Measurements from ENCODE around the gene TTLL8.

Gene TTLL8

DNA sequence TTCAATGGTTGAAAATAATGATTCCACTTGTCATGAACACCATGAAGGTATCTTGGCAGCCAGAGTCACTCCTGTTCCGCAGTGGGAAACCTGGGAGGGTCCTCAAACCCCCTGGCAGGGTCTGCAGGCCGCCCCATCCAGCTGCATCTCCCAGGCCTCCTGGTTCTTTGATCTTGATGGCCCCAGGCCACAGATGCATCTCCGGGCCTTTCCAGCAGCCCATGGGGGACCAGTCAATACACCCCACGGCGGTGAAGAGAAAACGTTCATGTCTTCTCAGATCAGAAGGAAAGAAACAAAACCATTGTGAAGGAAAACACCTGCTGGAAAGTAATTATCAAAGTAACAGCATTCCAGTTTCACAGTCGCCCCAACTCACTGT, 1.8 kb upstream of the TTLL8 start:
- TF ChIP-seq, protein P1, sequence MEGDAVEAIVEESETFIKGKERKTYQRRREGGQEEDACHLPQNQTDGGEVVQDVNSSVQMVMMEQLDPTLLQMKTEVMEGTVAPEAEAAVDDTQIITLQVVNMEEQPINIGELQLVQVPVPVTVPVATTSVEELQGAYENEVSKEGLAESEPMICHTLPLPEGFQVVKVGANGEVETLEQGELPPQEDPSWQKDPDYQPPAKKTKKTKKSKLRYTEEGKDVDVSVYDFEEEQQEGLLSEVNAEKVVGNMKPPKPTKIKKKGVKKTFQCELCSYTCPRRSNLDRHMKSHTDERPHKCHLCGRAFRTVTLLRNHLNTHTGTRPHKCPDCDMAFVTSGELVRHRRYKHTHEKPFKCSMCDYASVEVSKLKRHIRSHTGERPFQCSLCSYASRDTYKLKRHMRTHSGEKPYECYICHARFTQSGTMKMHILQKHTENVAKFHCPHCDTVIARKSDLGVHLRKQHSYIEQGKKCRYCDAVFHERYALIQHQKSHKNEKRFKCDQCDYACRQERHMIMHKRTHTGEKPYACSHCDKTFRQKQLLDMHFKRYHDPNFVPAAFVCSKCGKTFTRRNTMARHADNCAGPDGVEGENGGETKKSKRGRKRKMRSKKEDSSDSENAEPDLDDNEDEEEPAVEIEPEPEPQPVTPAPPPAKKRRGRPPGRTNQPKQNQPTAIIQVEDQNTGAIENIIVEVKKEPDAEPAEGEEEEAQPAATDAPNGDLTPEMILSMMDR (IDR thresholded peaks at IDR 0.05): no peak
- H3K9me3 ChIP-seq: no peaks in the 10 kb centered on the region
- peaks cover 37% of the 10 kb centered on the region for H3K27me3 ChIP-seq
- peaks cover 35 to 42% of the 10 kb centered on the region in 2 experiments for H3K4me1 ChIP-seq (ENCODE audit: control insufficient read depth in 1 of 2, insufficient read depth in 1 of 2, low read depth in 1 of 2, low read length in 1 of 2)
- H3K36me3 ChIP-seq: peaks cover 13% of the 10 kb centered on the region
- H3K27ac ChIP-seq: no peak overlapping the region
- no peak overlapping the region for H3K4me3 ChIP-seq (ENCODE audit: low read depth in 1 of 2, low read length in 1 of 2)

DNA sequence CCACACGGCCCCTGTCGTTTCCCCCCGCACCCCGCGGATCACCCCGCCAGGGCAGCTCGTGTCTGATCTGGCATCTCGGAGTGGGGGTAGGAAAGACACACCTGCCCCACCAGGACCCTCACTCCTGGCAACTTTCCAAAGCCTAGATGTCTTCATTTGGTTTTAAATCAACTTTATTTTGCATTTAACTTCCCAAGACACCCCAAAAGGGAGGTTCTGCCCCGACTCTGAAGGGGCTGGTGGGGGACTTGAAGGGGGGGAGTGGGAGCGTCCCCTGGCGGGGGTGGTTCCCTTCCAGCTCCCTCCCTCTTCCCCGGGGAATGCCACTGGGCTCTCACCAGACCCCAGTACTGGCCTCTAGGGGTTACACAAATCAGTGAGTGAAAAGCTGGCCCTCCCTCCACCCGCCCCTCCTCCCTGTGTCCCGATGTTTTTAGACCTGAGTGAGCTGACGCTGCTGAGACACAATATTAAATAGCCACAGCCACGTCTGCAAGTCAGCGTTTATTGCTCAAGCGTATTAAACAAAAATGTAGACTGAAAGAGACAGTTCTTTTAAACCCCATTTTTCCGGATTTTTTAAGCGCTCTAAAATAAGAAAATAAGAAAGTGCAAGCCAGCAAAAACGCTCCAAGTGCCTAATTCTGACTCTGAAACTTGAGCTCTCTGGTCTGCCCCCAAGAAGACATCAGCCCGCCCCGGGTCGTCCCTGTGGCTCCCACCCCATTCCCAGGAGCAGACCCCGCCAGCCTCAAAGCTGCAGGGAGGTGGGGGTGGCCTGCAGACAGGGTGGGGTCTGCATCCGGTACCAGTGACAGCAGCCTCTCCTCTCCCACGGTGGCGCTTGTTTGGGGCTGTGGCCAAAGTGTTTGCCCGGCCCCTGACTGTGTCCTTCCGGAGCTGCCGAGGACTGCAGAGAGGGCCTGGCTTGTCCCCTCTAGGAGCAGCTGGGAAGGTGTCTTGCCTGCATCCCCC, 1.1 kb upstream of the TTLL8 start:
- peaks cover 35 to 42% of the 10 kb centered on the region in 2 experiments for H3K4me1 ChIP-seq (ENCODE audit: control insufficient read depth in 1 of 2, insufficient read depth in 1 of 2, low read depth in 1 of 2, low read length in 1 of 2)
- peaks cover 6% of the 10 kb centered on the region for H3K36me3 ChIP-seq
- peak overlapping the region; percentile 6 to 49 for H3K4me3 ChIP-seq (ENCODE audit: low read depth in 1 of 2, low read length in 1 of 2)
- H3K27ac ChIP-seq: no peak overlapping the region
- TF ChIP-seq, protein P1 (IDR thresholded peaks at IDR 0.05): no peak
- no peaks in the 10 kb centered on the region for H3K9me3 ChIP-seq
- H3K27me3 ChIP-seq: peaks cover 37% of the 10 kb centered on the region

DNA sequence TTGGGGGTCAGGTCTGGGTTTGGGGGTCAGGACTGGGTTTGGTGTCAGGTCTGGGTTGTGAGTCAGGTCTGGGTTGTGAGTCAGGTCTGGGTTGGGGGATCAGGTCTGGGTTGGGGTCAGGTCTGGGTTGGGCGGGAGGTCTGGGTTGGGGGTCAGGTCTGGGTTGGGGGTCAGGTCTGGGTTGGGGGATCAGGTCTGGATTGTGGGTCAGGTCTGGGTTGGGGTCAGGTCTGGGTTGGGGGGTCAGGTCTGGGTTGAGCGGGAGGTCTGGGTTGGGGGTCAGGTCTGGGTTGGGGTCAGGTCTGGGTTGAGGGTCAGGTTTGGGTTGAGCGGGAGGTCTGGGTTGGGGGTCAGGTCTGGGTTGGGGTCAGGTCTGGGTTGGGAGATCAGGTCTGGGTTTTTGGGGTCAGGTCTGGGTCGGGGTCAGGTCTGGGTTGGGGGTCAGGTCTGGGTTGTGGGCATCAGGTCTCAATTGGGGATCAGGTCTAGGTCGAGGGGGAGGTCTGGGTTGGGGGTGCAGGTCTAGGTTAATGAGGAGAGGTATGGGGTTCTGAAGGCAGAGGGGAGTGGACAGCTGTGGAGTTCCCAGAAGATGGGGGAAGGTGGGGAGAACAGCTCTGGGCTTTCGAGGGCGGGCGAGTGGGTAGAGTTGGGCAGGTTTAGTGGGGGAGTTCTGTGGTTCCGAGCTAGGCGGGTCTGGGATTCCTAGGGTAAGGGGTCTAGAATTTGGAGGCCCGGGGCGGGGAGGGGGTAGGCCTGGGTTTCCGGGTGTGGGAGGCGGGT, 629 bp downstream of the TTLL8 start:
- TF ChIP-seq, protein P1 (IDR thresholded peaks at IDR 0.05): no peak
- peaks cover 35 to 42% of the 10 kb centered on the region in 2 experiments for H3K4me1 ChIP-seq (ENCODE audit: control insufficient read depth in 1 of 2, insufficient read depth in 1 of 2, low read depth in 1 of 2, low read length in 1 of 2)
- no peaks in the 10 kb centered on the region for H3K36me3 ChIP-seq
- H3K4me3 ChIP-seq (ENCODE audit: low read depth in 1 of 2, low read length in 1 of 2): no peak overlapping the region
- no peaks in the 10 kb centered on the region for H3K9me3 ChIP-seq
- H3K27ac ChIP-seq: no peak overlapping the region
- H3K27me3 ChIP-seq: peaks cover 37% of the 10 kb centered on the region

DNA sequence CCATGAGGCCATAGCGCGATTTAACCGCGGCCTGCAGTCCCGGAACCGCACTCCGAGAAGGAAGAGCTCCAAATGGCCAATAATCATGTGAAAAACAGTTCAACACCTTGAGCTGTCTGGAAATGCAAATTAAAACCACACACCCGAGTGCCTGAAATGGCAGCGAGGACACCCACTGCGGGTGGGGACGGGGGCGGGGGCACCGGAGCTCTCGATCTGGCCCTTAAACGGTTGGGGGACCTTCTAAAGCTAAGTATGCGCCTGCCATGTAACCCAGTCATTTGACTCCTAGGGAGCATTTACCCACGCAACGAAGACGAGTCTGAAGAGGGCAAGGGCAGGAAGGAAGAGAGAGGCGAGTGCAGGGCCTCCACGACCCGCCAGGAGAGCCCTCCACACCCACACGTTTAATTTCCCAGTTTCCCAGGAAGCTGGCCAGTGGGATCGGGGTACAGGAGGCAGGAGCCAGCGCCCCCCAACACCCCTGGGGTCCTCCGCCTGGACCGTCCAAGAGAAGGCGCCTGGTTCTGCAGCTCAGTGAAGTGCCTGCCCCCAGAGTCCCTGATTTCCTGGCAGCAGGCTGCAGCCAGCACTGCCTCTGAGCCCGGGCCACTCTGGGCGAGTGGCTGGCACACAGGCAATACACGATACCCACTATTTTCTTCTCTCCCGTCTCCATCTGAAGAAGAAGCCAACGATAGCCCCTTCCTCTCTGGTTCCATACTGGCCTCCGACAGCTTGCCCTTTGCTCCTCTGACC, 1.7 kb downstream of the TTLL8 start:
- no peak overlapping the region for H3K4me3 ChIP-seq (ENCODE audit: low read depth in 1 of 2, low read length in 1 of 2)
- peaks cover 37% of the 10 kb centered on the region for H3K27me3 ChIP-seq
- H3K9me3 ChIP-seq: no peaks in the 10 kb centered on the region
- H3K4me1 ChIP-seq (ENCODE audit: control insufficient read depth in 1 of 2, insufficient read depth in 1 of 2, low read depth in 1 of 2, low read length in 1 of 2): peaks cover 30 to 32% of the 10 kb centered on the region in 2 experiments
- TF ChIP-seq, protein P1 (IDR thresholded peaks at IDR 0.05): no peak
- no peak overlapping the region for H3K27ac ChIP-seq
- H3K36me3 ChIP-seq: no peaks in the 10 kb centered on the region

DNA sequence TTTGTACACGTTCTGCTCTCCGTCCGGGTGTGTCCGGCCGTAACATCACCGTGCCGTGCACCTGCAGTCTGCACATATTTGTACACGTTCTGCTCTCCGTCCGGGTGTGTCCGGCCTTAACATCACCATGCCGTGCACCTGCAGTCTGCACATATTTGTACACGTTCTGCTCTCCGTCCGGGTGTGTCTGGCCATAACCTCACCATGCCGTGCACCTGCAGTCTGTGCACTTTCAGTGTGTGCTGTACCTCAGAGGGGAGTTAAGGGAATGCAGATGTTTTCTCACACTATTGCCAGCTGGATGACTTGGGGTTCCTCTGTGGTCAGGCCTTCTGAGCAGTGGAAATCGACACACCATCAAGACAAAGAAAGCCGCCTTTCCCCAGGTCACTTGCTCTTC, 4.2 kb downstream of the TTLL8 start:
- Histone ChIP-seq H3K4me3 (ENCODE audit: low read depth in 1 of 2, low read length in 1 of 2) (no peak overlapping the region), H3K36me3 (no peaks in the 10 kb centered on the region), H3K27me3 (peaks cover 29% of the 10 kb centered on the region), H3K27ac (no peak overlapping the region), H3K9me3 (no peaks in the 10 kb centered on the region), H3K4me1 (ENCODE audit: control insufficient read depth in 1 of 2, insufficient read depth in 1 of 2, low read depth in 1 of 2, low read length in 1 of 2) (peaks cover 5 to 7% of the 10 kb centered on the region in 2 experiments)
- TF ChIP-seq, protein P1 (IDR thresholded peaks at IDR 0.05): no peak
